ENCODE results near the gene TCFL5.
A peak's percentile ranks its signal among the peaks of the same experiment; 100 is the strongest.

TCFL5 gene

GRCh38 chr20:62832212-62832922 is 29.3 kb downstream of the TCFL5 start:
- DNase-seq: peak; percentile 72 to 83

DNA sequence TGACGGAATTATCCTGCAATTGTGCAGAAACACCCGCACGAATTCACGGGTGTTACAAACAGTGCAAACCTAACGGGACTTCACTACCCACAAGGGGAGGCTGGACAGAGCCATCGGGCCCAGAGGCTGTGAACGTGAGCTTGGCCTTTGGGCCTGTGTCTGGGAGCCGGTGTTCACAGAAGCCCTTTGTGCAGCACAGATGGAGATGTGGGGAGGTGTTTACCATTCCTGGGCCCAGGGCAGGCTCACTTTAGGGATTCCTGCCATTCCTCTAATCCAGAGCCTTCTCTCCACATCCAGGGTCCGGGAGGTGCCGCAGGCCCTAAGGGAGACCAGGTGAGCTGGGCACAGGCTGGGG is 29.8 kb downstream of the TCFL5 start:
- no peak for DNase-seq

- no peak for DNase-seq
Measured at GRCh38 chr20:62831361-62831788, 30.2 kb downstream of the TCFL5 start.

GRCh38 chr20:62830821-62831220 is 30.8 kb downstream of the TCFL5 start:
- no peak for DNase-seq

GRCh38 chr20:62830251-62830650 is 31.4 kb downstream of the TCFL5 start:
- no peak for DNase-seq

- DNase-seq: no peak
Measured at GRCh38 chr20:62829231-62830230, 32.1 kb downstream of the TCFL5 start.

DNA sequence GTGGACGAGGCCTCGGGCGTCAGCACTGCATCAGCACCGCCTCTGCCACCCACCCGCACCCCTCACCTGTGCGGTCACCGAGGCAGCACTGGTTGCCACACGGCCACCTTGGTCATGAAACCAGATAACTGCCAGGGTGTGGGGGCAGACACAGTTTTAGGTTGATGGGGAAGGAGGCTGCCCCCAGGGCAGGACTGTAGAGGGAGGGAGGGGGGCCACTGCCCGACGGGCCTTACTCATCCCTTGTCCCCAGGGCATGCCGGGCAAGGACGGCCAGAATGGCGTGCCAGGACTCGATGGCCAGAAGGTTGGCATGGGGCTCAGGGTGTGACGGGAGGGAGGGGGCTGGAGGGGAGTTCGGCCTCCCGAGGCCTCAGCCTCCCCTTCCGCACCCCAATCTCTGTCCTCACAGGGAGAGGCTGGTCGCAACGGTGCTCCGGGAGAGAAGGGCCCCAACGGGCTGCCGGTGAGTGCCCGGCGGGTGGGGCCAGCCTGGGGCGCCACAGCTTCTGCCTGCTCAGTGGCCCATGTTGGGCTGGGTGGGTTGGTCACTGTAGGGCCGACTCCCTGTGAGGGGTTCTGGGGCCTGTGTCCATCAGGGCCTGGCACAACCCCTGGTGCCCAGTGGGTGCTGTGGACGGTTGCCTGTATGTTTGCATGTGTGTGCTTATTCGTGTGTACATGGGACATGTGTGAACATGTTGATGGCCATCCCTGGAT is 33.0 kb downstream of the TCFL5 start:
- DNase-seq: no peak

- no peak for DNase-seq
Measured at GRCh38 chr20:62828051-62828450, 33.6 kb downstream of the TCFL5 start.

- DNase-seq: no peak
Measured at GRCh38 chr20:62827311-62828038, 34.1 kb downstream of the TCFL5 start.

GRCh38 chr20:62826646-62827310 is 34.8 kb downstream of the TCFL5 start:
- DNase-seq: no peak

DNA sequence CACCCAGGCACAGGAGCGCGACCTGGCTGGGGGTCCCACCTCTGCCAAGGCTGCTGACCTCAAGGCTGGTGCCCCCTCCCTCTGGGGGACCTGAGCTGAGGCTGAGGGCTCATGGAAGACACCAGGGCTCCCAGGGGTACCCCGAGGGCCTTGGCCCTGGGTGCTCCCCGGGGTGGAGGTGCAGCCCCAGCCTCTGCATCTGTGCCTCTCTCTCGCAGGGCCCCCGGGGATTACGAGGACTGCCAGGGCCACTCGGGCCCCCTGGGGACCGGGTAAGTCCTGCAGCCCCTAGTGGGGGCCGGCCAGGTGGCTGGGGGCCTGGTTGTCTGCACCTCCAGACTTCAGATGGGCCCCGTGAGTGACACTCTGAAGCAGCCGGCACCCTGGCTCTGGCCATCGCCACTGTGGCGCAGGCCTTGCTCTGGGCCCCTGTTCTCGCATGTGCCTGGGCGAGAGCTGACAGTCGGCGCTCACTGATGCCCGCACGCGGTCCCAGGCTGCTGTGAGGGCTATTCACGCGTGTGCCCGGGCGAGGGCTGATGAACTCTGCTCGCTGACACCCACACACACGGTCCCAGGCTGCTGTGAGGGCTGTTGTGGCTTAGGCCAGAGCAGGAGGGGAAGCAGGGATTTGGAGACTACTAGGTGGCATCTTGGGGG is 35.5 kb downstream of the TCFL5 start:
- no peak for DNase-seq

DNA sequence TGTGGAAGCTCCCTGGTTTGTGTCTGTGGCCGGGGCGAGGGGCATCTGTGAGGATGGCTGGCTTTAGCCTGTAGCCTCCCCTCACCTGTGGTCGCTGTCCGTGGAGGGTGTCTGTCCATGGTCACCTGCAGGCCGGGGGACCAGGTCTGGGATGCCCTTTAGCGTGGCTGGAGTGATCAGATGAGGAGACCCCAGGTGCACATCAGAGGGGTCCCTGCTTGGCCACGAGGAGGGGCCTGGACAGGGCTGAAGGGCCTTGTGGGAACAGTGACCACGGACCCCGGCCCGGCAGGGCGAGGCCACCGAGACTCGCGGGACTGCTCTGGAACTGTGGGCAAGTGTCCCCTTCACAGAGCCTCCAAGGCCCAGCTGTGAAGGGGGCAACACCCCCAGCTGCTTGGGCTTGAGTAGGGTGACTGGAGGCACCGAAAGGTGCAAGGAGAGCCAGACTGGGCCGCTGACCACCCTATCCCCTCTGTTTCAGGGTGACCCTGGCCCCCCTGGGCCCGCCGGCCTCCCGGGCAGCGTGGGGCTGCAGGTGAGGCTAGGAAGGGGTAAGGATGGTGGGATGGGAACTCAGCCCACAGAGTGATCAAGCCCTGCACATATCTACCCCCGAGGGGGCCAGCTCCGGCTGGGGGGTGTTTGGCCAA is 36.2 kb downstream of the TCFL5 start:
- no peak for DNase-seq

- peak; percentile 58 to 63 for DNase-seq
Measured at GRCh38 chr20:62824476-62825332, 36.9 kb downstream of the TCFL5 start.

DNA sequence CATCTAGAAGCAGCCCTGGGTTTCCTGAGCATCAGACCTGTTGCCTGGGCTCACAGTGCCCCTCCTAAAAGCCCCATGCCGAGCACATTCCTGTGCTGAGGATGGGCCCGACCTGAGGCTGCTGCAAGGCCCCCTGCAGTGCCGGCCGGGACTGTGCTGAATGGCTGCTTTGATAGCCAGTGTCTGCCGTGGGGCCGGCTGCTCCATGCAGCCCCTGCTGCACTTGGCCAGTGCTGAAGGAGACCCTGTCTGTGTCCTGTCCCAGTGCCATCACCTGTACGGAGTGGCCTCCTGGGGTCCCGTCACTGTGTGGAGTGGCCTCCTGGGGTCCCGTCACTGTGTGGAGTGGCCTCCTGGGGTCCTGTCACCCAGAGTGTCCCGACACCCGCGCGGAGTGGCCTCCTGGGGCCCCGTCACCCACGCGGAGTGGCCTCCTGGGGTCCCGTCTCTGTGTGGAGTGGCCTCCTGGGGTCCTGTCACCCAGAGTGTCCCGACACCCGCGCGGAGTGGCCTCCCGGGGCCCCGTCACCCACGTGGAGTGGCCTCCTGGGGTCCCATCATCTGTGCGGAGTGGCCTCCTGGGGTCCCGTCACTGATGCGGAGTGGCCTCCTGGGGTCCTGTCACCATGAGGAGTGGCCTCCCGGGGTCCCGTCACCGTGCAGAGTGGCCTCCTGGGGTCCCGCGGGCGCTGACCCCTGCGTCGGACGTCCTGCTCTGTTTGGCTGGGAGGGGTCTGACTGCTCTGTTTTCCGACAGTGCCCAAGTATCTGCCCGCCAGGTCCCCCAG is 37.7 kb downstream of the TCFL5 start:
- DNase-seq: no peak

DNA sequence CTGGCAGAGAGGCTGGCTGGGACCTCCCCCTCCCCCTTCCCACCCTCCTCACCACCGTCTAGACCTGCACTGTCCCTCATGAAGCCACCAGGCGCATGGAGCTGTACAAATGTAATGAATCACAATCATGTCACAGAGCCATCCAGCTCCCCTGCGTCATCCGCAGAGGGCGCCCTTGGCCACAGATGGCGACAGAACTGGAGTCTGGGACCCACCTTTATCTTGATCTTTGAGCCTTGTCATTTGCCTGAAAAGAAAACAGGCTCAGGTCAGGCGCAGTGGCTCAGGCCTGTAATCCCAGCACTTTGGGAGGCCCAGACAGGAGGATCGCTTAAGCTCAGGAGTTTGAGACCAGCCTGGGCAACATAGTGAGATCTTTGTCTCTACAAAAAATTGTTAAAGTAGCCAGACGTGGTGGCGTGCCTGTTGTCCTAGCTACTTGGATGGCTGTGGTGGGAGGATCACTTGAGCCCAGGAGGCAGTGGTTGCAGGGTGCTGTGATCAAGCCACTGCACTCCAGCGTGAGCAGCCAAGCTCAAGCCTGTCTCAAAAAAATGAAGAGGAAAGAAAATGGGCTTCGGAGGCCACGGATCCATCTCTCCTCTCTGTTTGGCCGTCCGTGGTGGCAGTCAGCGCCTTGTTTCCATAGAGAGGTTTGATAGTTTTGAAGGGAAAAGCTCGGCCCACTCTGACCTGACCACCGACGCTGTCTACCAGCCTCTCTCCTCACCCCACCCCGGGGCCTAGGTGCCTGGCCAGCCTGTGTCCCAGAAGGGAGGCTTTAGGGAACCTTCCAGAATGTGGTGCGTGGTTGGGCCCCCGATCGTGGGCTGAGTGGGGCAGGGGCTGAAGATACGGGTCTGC is 38.6 kb downstream of the TCFL5 start:
- DNase-seq: peak in 1 of 2 experiments; percentile 25

GRCh38 chr20:62822239-62822787 is 39.3 kb downstream of the TCFL5 start:
- no peak for DNase-seq

DNA sequence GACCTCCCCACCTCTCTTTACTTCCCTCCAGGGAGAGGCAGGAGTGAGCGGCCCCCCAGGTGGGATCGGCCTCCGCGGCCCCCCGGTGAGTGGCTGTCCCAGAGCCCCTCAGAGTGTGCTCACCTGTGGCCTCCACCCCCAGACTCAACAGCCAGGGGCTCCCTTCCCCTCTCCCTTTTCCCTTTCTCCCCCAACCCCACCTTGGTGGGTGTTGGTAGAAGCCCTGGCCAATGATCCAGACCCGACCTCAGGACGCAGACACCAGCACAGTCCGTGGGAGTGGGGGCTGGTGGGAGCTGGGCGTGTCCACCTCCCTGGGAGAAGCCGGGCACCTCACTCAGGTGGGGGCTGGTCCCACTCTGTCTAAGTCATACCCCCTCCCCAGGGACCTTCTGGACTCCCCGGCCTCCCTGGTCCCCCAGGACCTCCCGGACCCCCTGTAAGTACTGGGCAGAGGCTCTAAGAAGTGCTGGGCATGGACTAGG is 39.9 kb downstream of the TCFL5 start:
- DNase-seq: no peak

Data from NCI-H2081 (cell line).